SK-N-SH (cell line): ENCODE results near the gene FRMD3. TPM values are rescaled to one million over a fixed set of nuclear protein-coding genes. Genes with fewer than 3 reads are reported as not detected.

Source experiments
- CTCF ChIA-PET: fragments of 300-600, 350-600 bp; formaldehyde crosslinking; extraction: SDS; loops from one replicate; lab custom pipeline; 2021; lab: Yijun Ruan, JAX
- POLR2A ChIA-PET: fragments of 350-600 bp; sonication (Branson Sonifier 250); formaldehyde crosslinking; extraction: SDS; loops from one replicate; lab custom pipeline; 2020; ENCODE audit warnings: antibody characterized with exemption, inconsistent platforms; lab: Yijun Ruan, JAX
- DNase-seq: peaks from one replicate; pipeline ENCODE4 v3.0.0; 2012
- H2AFZ ChIP-seq: fragments of 200-600 bp; sonication (generic); 2 replicates; pipeline ENCODE4 v1.8.1; 2016; ENCODE audit warnings: antibody characterized with exemption, mild to moderate bottlenecking, low read depth
- H3F3A ChIP-seq: fragments of 200-600 bp; sonication (generic); replicated peaks from 2 replicates; pipeline ENCODE3; 2016; ENCODE audit warnings: antibody characterized with exemption, mild to moderate bottlenecking; ENCODE audit not compliant: insufficient read depth
- H3K27ac ChIP-seq, 2 experiments: fragments of 200-500 bp in 1 of 2; fragments of 200-600 bp in 1 of 2; sonication (Bioruptor generic) in 1 of 2; sonication (generic), shearing (Covaris generic) in 1 of 2; 2 replicates each; pipeline versions ENCODE4 v1.5.1 to v1.6.1; 2014 to 2016; ENCODE audit warnings: low read depth in 2 of 2, inconsistent platforms in 1 of 2, low read length in 1 of 2, mild to moderate bottlenecking in 1 of 2, mixed read lengths in 1 of 2
- H3K27me3 ChIP-seq: fragments of 200-600 bp; sonication (generic), shearing (Covaris generic); 2 replicates; pipeline ENCODE4 v1.6.1; 2016; ENCODE audit warnings: mixed run types; ENCODE audit not compliant: insufficient read depth
- H3K36me3 ChIP-seq, 2 experiments: fragments of 200-500 bp in 1 of 2; fragments of 200-600 bp in 1 of 2; sonication (Bioruptor generic) in 1 of 2; sonication (generic) in 1 of 2; replicated peaks in 1 of 2; 2 replicates each; pipeline versions ENCODE3 to v1.5.1; 2014 to 2016; ENCODE audit warnings: low read length in 1 of 2, mild to moderate bottlenecking in 1 of 2; ENCODE audit not compliant: insufficient read depth in 2 of 2, control insufficient read depth in 1 of 2
- H3K4me1 ChIP-seq, 2 experiments: fragments of 200-500 bp in 1 of 2; fragments of 200-600 bp in 1 of 2; sonication (Bioruptor generic) in 1 of 2; sonication (generic), shearing (Covaris generic) in 1 of 2; 2 replicates each; pipeline versions ENCODE4 v1.5.1 to v1.6.1; 2014 to 2016; ENCODE audit warnings: low read depth in 1 of 2, low read length in 1 of 2, mixed run types in 1 of 2; ENCODE audit not compliant: insufficient read depth in 2 of 2, control insufficient read depth in 1 of 2
- H3K4me2 ChIP-seq: fragments of 200-600 bp; sonication (generic), shearing (Covaris generic); 2 replicates; pipeline ENCODE4 v1.6.1; 2017; ENCODE audit warnings: mixed run types
- H3K4me3 ChIP-seq, 2 experiments: fragments of 200-500 bp in 1 of 2; fragments of 200-600 bp in 1 of 2; sonication (Bioruptor generic) in 1 of 2; sonication (generic), shearing (Covaris generic) in 1 of 2; 2 replicates each; pipeline versions ENCODE4 v1.5.1 to v1.8.1; 2014 to 2016; ENCODE audit warnings: low read depth in 2 of 2, inconsistent platforms in 1 of 2, low read length in 1 of 2, mild to moderate bottlenecking in 1 of 2, mixed read lengths in 1 of 2, moderate library complexity in 1 of 2
- H3K79me2 ChIP-seq: fragments of 200-600 bp; sonication (generic); 2 replicates; pipeline ENCODE4 v1.8.1; 2017; ENCODE audit warnings: mild to moderate bottlenecking; ENCODE audit not compliant: insufficient read depth
- H3K9ac ChIP-seq: fragments of 200-600 bp; sonication (generic); 2 replicates; pipeline ENCODE4 v1.6.1; 2017; ENCODE audit warnings: mixed run types
- H3K9me2 ChIP-seq: fragments of 200-600 bp; sonication (generic); 2 replicates; pipeline ENCODE4 v1.6.1; 2017; ENCODE audit warnings: mixed run types
- H3K9me3 ChIP-seq: fragments of 200-600 bp; sonication (generic); 2 replicates; pipeline ENCODE4 v1.6.1; 2017; ENCODE audit warnings: mixed run types, mild to moderate bottlenecking, moderate library complexity
- H4K20me1 ChIP-seq: fragments of 200-600 bp; sonication (generic); 2 replicates; pipeline ENCODE4 v1.6.1; 2017; ENCODE audit warnings: mild to moderate bottlenecking, mixed run types; ENCODE audit not compliant: insufficient read depth
- CHD2 ChIP-seq: fragments of 150-350 bp; IDR thresholded peaks from 2 replicates; pipeline ENCODE4 v1.6.1; 2018; ENCODE audit warnings: low read length; ENCODE audit not compliant: partially characterized antibody
- CTCF ChIP-seq: fragments of 200-600 bp; sonication (generic); IDR thresholded peaks from 2 replicates; pipeline ENCODE4 v1.6.1; 2017; ENCODE audit warnings: antibody characterized with exemption, mild to moderate bottlenecking, moderate library complexity
- EP300 ChIP-seq, 2 experiments: IDR thresholded peaks; 2 replicates each; pipeline versions ENCODE4 v1.4.0 to v1.6.1; 2012; ENCODE audit warnings: borderline replicate concordance in 1 of 2, low read depth in 1 of 2, low read length in 1 of 2
- EZH2phosphoT487 ChIP-seq: fragments of 200-600 bp; sonication (generic); IDR thresholded peaks from 2 replicates; pipeline ENCODE4 v1.6.1; 2017; ENCODE audit warnings: low read depth, mixed run types, mild to moderate bottlenecking, antibody characterized with exemption, moderate library complexity, borderline replicate concordance
- FOSL2 ChIP-seq: IDR thresholded peaks from 2 replicates; pipeline ENCODE4 v1.4.0; 2012; ENCODE audit warnings: low read depth, mild to moderate bottlenecking, moderate library complexity, borderline replicate concordance
- GATA2 ChIP-seq: sonication (generic); formaldehyde crosslinking; IDR thresholded peaks from 2 replicates; pipeline ENCODE4 v1.5.0; 2020; ENCODE audit warnings: mild to moderate bottlenecking, missing genetic modification reagents
- MAX ChIP-seq: IDR thresholded peaks from 2 replicates; pipeline ENCODE4 v1.4.0; 2012; ENCODE audit warnings: low read depth
- NFIC ChIP-seq: IDR thresholded peaks from 2 replicates; pipeline ENCODE4 v1.4.0; 2012; ENCODE audit warnings: borderline replicate concordance
- NRF1 ChIP-seq: IDR thresholded peaks from 2 replicates; pipeline ENCODE4 v1.6.1; 2012; ENCODE audit warnings: low read depth, mild to moderate bottlenecking, low read length
- PBX3 ChIP-seq: IDR thresholded peaks from 2 replicates; pipeline ENCODE4; 2012
- POLR2AphosphoS5 ChIP-seq: IDR thresholded peaks from 2 replicates; pipeline ENCODE4 v1.6.1; 2012; ENCODE audit warnings: low read depth, low read length
- RCOR1 ChIP-seq: fragments of 150-350 bp; IDR thresholded peaks from 2 replicates; pipeline ENCODE4 v1.6.1; 2017; ENCODE audit warnings: antibody characterized with exemption, low read length
- RFX5 ChIP-seq: IDR thresholded peaks from 2 replicates; pipeline ENCODE4 v1.6.1; 2012; ENCODE audit warnings: mild to moderate bottlenecking, improper control_type of control experiment, low read length
- SIN3A ChIP-seq: IDR thresholded peaks from 2 replicates; pipeline ENCODE4 v1.6.1; 2012; ENCODE audit warnings: low read depth, mild to moderate bottlenecking, low read length, moderate library complexity, borderline replicate concordance
- TCF12 ChIP-seq: IDR thresholded peaks from 2 replicates; pipeline ENCODE4 v1.4.0; 2012
- YY1 ChIP-seq: IDR thresholded peaks from 2 replicates; pipeline ENCODE4 v1.4.0; 2012; ENCODE audit warnings: low read depth, mild to moderate bottlenecking
- ZBTB33 ChIP-seq: IDR thresholded peaks from 2 replicates; pipeline ENCODE4 v1.4.0; 2012; ENCODE audit warnings: low read depth, borderline replicate concordance
- WGBS: methylation state at CpG from one replicate; pipeline ENCODE4 v1.1.6; 2017; ENCODE audit warnings: low lambda C conversion rate; 5-methylcytosine and 5-hydroxymethylcytosine counted together
- polyA plus RNA-seq, 3 experiments: library from polyadenylated mRNA; depleted of rRNA; stranded (reverse); fragments of >200 nt; gene quantifications; 2 replicates each; pipeline ENCODE4 v1.2.3, GENCODE V29; 2012

FRMD3 gene
- polyA plus RNA-seq, 1 of the 3 experiments (the other 2 are of a cell fraction): 0.89 TPM

GRCh38 chr9:83422527-83422926 lies 115.7 kb downstream of the FRMD3 start:
- no peaks in the 10 kb centered on the region for H3F3A ChIP-seq
- no peaks in the 10 kb centered on the region for H3K9me2 ChIP-seq
- no peaks in the 10 kb centered on the region for H4K20me1 ChIP-seq
- ChIA-PET CTCF (interaction anchor here (0.6 to 1.4 kb wide), 3 partner anchors 9 to 88 kb away, joined by 3 to 7 read pairs (median 3); no protein-coding TSS in a partner anchor), POLR2A (no interaction called here)
- H3K27me3 ChIP-seq: no peaks in the 10 kb centered on the region
- 62% methylated on average over 3 of the region's 3 CpGs for WGBS
- peaks cover 0 to 33% of the 10 kb centered on the region in 2 experiments; a peak in 2 of 4 replicates for H3K4me1 ChIP-seq
- H3K4me3 ChIP-seq: no peak overlapping the region
- H3K36me3 ChIP-seq: no peaks in the 10 kb centered on the region
- H3K9ac ChIP-seq: no peak overlapping the region
- peaks cover 12% of the 10 kb centered on the region; the same call in 1 of the 2 replicates for H3K79me2 ChIP-seq
- TF ChIP-seq MAX (no peak), SIN3A (no peak), GATA2 (CRISPR knock-in tag) (no peak), PBX3 (no peak), YY1 (no peak), CHD2 (no peak), EP300 (IDR thresholded peaks at IDR 0.05; ENCODE audit: borderline replicate concordance in 1 of 2, low read depth in 1 of 2, low read length in 1 of 2) (no peak), ZBTB33 (no peak), TCF12 (no peak), NFIC (no peak), EZH2phosphoT487 (no peak), RFX5 (no peak), FOSL2 (no peak), POLR2AphosphoS5 (no peak), RCOR1 (no peak), NRF1 (no peak), CTCF (no peak)
- TF ChIP-seq, all 33 proteins: peak for 0
- H3K9me3 ChIP-seq: no peaks in the 10 kb centered on the region
- no peak overlapping the region for H3K27ac ChIP-seq
- H2AFZ ChIP-seq: no peak overlapping the region
- DNase-seq: no peak
- H3K4me2 ChIP-seq: no peak overlapping the region
